GM21447 (cell line): ENCODE results near the gene HMGN3.
A peak's percentile ranks its signal among the peaks of the same experiment; 100 is the strongest.
"Not testable (repeated sequence)": the region's sequence is repeated elsewhere in the genome, so short reads cannot be mapped to it uniquely, and the experiment has no call there.

Experiments
- ATAC-seq: cut with Tn5 transposase; IDR thresholded peaks from one replicate; pipeline ENCODE4 v1.9.1; 2021; ENCODE audit not compliant: unreplicated experiment

Gene HMGN3

DNA sequence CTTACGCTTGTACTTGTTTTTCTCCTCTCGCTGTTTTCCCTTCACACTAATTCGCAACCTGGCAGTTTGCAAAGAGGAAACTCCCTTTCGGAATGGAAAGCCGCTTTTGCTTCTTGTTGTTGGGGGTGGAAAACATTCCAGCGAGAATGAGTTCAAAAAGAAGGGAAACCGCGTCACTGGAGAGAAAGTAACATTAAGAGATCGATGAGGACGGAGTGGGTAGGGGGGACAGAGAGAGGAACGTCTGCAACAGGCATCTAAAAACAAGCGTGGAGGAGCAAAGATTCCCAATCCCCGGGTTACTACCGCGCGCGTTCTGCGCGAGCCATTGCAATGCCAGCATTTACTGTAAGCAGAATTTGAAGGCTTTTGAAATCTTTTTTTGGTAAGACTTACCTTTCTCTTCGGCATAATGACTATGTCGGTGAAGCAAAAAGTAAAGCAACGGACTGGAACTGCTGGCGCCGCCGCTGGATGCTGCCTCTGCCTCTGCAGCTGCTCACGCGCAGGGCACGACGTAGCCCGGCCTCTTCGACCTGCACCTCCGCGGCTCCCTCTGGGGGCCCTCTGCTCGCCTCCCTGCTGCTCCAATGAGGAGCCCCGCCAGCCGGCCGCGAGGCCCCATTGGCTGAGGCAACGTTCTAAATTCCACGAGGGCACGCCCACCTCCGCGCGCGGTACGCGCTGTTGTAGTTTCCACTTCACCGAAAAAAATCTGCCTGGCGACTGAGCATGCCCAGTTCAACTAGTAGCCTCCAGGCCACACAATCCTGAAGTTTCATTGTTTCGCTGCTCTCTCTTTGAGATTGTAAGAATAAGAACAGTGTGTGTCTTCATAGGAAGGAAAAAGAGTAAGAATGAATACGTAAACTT is at the start of gene HMGN3:
HMGN3 (minus strand) TSS at position 533 of the 873 bp plus-strand sequence.
- peak; percentile 82 for ATAC-seq

DNA sequence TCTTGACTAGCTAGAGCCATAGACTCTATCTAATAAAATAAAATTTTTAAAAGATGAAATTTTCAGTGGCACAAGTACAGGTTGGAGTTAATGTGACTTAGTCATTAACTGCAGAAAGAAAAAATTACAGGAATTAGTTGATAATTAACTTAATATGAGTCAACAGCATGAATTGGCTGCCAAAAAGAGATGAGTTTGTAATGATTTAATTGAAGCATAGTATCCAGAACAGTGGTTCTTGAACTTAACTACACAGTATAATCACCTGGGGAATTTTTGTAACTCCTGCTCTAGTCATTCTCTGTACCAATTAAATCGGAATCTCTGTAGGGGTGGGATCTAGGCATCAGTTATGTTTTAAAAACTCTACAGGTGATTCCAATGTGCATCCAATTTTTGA is 46.3 kb upstream of the HMGN3 start:
- ATAC-seq, result no peak

- no peak for ATAC-seq
Observed at GRCh38 chr6:79277109-79277508, 42.6 kb upstream of the HMGN3 start.

DNA sequence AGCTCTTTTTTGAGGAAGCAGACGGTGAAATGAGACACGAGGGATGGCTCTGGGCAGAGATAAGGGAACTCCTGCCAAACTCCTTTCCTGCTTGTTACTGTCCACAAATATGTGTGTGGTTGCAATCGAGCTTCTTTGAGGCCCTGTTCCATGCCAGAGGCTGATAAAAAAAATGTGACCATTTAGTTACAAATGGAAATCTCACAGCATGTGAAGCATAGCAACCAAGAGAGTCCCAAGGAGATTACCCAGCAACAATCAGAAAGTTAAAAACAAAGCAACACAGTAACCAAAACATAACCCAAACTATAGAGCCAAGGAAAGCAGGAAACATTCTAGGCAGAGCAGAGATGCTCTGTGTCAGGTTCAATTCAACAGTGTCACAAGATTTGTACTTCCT is 35.4 kb upstream of the HMGN3 start:
- no peak for ATAC-seq

GRCh38 chr6:79267128-79267527 is 32.6 kb upstream of the HMGN3 start:
- no peak for ATAC-seq

GRCh38 chr6:79266051-79266450 is 31.6 kb upstream of the HMGN3 start:
- no peak for ATAC-seq

DNA sequence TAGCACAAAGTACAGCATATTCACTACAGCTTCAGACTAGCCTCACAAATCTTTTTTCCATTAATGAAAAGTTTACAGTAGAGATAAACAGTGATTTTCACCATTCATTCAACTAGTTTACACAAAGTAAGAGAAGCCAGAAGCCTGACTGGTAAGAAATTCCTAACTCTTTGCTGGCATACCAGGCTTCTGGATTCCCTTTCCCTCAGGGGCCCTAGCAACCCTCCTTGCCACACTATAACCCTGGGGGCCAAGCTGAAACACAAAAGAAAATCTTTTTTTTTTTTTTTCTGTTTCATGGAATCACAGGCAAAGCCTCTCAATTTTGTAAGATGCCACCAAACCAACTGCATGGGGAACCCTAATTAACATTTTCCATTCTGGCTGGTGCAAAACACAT is 28.9 kb upstream of the HMGN3 start:
- no peak for ATAC-seq

DNA sequence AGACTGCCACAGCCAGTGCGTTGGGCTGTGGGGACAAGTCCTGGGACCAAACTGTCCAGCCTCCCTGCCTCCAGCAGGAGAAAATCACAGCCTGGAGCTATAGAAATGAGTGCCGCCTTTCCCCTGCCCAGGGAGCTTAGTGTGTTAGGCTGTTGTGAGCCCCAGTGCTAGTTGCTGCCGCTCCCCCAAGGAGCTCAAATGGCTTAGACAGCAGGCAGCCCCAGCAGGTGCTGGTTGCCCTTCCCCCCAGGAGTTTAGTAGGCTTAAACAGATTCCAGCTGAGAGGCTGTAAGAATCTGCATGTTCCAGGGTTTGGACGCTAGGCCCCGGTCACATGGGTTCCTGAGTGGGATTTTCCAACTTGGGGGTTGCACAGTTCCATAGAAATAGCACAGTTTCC is 27.2 kb upstream of the HMGN3 start:
- ATAC-seq, result no peak

DNA sequence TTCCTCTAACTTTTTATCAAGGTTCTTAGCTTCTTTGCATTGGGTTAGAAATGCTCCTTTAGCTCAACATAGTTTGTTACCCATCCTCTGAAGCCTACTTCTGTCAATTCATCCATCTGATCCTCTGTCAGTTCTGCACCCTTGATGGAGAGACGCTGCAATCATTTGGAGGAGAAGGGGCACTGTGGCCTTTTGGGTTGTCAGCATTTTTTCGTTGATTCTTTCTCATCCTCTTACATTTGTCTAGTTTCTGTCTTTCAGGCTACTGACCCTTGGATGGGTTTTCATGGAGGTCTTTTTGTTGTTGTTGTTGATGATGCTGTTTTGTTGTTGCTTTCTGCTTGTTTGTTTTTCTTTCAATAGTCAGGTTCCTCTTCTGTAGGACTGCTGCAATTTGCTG is 26.3 kb upstream of the HMGN3 start:
- ATAC-seq, result no peak

DNA sequence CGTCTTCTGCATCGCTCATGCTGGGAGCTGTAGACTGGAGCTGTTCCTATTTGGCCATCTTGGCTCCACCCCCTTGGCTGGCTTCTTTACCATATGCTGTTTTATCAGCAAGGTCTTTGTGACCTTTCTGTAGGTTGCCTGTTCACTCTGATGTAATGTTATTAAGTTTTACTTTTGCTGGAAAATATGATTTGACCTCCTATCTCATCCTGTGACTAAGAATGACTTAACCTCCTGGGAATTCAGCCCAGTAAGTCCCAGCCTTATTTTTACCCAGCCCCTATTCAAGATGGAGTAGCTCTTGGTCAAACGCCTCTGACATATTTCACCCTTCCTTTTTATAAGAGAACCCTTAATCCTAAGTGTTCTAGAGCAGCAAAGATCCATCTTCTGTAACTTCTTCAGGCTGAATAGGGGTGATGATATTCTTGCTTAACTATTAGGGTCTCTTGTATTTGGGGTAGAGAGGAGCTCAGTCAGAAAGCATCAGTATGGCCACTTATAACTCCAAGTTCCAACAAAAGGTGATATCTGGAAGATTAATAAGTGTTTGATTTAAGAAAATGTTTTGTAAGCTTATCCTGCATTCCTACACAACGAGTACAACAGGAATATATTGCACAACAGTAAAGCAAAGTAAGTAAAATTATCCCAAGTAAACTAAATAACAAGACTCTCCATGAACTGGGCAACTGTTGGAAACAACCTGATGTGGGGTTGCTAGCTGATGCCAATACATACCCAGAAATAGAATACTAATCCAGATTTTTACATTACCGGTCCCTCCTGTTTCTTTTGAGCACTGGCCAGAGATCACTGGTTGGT is 23.1 kb upstream of the HMGN3 start:
- ATAC-seq, result no peak

- not testable (repeated sequence) for ATAC-seq
Observed at GRCh38 chr6:79256770-79257169, 22.3 kb upstream of the HMGN3 start.

- ATAC-seq, result not testable (repeated sequence)
Observed at GRCh38 chr6:79255086-79255485, 20.6 kb upstream of the HMGN3 start.

DNA sequence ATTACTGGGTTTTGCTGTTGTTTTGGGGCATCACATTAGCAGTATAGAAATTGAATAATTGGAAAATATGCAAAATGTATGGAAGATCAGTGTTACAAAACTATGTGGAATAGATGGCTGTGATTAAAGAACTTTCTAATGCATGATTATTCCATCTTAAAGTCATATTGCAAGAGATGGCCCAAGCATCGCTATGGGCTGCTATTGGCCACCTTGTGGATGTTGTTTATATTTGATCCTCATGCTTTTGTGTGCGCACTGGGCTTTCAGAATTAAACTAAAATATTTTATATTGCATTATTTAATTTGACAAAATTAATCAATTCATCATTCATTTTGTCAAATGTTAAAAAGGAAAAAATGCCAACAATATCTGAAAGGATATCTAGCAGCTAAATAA is 16.1 kb upstream of the HMGN3 start:
- no peak for ATAC-seq

DNA sequence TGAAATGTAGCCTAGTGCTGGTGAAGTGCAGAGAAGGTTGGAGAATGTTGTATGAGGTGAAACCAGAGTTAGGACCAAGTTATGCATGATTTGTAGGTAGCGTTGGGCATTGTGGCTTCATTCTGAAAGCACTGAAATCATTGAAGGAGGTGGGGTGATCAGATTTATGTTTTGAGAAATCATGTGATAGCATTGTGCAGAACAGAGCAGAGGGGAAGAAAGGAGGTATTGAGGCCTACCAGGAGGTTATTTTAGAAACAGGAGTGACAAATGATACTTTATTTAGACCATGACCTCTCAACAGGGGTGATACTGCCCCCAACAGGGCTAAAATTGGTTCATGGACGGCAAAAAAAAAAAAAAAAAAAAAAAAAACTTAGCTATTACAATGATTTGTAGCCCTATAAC is 15.6 kb upstream of the HMGN3 start:
- ATAC-seq, result peak; percentile 77

GRCh38 chr6:79249136-79249535 is 14.7 kb upstream of the HMGN3 start:
- ATAC-seq, result no peak

GRCh38 chr6:79246891-79247290 is 12.4 kb upstream of the HMGN3 start:
- ATAC-seq, result peak; percentile 84

DNA sequence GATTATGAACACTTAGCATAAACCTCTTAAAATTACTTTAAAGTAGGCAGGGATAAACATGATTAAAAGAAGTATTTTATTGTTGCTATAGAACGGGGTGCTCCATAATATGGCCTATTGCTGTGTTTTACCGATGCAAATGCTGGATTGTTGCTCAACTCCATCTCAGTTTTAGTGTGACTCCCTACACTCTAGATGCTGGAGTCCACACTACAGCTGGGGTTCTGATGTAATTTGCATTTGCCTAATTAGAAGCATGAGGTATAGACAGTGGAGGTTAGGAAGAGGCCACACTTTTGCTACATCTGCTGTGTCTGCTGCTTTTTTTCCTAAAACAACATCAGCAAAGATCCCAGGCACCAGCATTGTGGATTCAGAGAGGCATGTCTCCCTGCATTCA is 6.7 kb upstream of the HMGN3 start:
- ATAC-seq, result no peak

DNA sequence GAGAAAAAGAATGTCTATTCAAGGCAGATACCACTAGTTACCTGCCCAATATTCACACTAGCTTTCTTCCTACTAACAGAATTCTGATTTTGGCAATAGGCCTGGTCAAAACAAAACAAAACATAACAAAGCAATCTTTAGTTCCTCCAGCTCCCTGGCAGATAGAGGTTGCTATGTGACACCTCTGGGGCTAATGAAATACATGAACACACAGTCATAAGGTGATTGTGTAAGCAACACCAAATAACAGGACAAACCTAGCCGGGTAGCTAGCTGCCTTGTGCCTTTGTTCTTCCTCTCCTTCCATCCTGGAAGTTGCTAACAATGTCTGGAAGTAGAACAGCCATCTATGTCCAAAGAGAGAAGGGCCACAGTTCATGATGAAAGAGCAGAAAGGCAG is 6.0 kb upstream of the HMGN3 start:
- ATAC-seq, result no peak

DNA sequence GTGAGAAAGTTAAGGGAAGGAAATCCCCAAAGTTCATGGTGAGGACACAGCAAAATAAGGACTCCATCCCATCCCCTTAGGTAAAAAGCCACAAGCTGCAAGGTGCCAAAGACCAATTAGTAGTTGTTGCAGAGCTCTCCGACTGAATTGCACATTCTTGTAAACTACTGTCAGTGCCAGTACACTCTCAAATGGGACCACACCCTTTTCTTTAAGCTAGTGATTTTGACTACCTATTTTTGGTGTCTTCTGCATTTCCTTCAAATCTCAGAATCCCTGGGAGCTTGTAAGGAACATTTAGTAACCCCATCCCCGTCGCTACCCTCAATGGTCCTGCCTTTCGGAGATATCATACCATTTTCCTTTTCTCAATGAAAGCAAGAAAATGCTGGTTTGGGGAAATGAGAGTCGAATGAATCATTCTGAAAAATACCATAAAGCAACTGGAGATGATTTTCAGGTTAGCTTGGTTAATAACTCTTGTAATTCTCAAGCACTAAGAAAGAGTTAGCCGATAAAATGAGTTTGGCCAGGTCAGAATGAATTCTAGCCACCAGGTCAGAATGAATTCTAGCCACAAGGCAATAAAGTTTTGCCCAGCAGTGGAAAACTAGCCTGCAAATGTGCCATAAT is 5.2 kb upstream of the HMGN3 start:
- peak; percentile 63 for ATAC-seq

- no peak for ATAC-seq
Observed at GRCh38 chr6:79238919-79239318, 4.4 kb upstream of the HMGN3 start.

DNA sequence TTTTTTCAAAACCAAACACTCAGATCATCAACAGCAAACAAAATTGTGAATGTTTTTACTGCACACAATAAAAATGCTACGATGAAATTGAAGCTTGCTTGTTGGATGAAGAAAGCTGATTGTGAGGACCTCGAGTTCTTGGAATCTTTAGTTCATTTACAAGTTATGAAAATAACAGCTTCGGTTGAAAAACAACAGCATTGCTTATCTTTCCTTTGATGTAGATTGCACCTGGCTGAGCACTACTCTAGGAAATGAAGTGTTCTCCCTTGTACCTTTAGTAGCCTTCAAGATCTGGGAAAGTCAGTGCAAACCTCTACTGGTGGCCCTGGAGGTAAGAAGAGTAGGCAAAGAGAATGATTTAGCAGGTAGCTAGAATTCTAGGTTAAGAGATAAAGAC is 2.2 kb upstream of the HMGN3 start:
- no peak for ATAC-seq
